H54 (cell line): Measurements from ENCODE around the gene ABCC1.
"Not testable (repeated sequence)": the region's sequence is repeated elsewhere in the genome, so short reads cannot be mapped to it uniquely, and the experiment has no call there.

ENCODE experiments used
- DNase-seq: peaks from one replicate; pipeline ENCODE4 v3.0.0; 2011; ENCODE audit warnings: low spot score, mixed read lengths; ENCODE audit not compliant: insufficient read length
- FAIRE-seq: peaks from 3 replicates; lab custom pipeline; 2011; peaks lifted over from hg19 to GRCh38; lab: Jason Lieb, UNC
- POLR2A ChIP-seq: IDR thresholded peaks from 2 replicates; pipeline ENCODE4 v1.6.1; 2011; ENCODE audit warnings: low read depth, mild to moderate bottlenecking, low read length

Gene ABCC1

GRCh38 chr16:16141784-16142396 is 192.5 kb downstream of the ABCC1 start:
- no peak for DNase-seq
- TF ChIP-seq POLR2A: no peak

GRCh38 chr16:16143038-16143763 is 193.8 kb downstream of the ABCC1 start:
- no peak for FAIRE-seq
- TF ChIP-seq POLR2A: no peak

More at GRCh38 chr16:16141784-16142396, 192.5 kb downstream of the ABCC1 start:
- no peak for FAIRE-seq

GRCh38 chr16:16143931-16144330 is 194.5 kb downstream of the ABCC1 start:
- FAIRE-seq: no peak
- TF ChIP-seq POLR2A: no peak
- no peak for DNase-seq

More at GRCh38 chr16:16143038-16143763, 193.8 kb downstream of the ABCC1 start:
- peak; percentile 35 for DNase-seq

DNA sequence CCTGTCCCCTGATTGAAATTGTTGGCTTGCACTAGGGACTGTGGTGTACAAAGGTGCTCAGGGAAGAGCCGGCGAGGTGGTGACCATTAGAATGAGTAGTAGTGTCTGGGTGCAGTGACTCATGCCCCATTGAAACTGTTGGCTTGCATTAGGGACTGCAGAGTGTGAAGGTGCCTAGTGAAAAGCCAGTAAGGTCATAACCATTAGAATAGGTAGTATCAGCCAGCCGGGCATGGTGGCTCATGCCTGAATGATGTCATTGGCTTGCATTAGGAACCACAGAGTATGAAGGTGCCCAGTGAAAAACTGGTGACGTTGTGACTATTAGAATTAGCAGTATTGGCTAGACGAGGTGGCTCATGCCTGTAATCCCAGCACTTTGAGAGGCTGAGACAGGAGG is 195.0 kb downstream of the ABCC1 start:
- peak; percentile 6 for FAIRE-seq
- DNase-seq: peak; percentile 49
- TF ChIP-seq POLR2A: no peak

- no peak for TF ChIP-seq POLR2A
- no peak for DNase-seq
- FAIRE-seq: no peak
These were observed 195.9 kb downstream of the ABCC1 start for GRCh38 chr16:16145286-16145685.

DNA sequence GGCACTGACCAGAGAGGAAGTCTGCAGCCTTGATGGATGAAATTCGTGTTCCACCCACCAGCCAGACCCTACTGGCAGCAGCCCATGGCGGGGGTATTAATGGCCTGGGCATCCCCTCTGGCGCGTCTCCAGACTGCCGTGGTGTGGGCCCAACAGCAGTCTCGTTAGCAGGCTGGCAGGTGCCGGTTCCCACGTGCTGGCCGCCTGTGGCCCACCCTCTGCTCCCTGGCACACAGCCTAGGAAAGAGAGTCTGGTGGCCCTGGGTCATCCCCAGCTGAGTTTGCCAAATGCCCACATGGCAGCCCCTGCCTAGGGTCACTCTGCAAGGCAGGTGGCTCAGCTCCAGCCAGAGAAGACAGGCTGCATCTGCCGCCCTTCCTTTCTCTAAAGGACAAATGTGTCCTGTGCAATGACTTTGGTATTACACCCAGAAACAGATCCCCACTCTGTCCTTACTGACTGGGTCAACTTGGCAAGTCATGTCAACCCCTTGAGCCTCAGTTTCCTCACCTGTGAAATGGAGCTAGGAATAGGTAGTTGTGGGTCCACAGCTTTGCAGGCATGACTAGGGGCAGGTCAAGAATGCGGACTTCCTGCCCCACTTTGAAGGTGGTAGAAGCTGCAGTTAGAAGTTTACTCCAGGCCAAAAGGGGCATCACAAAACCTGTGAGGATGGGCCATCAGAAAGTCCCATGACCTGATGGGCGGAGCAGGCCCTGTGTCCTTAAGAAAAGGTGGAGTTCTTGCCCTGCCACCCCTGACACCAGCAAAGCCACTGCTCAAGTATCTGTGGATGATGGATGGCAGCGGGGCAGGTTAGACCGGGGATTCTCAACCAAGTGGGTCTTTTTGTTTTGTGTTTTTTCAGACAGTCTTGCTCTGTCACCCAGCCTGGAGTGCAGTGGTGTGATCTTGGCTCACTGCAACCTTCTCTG is 197.2 kb downstream of the ABCC1 start:
- no peak for FAIRE-seq
- TF ChIP-seq POLR2A: no peak

DNA sequence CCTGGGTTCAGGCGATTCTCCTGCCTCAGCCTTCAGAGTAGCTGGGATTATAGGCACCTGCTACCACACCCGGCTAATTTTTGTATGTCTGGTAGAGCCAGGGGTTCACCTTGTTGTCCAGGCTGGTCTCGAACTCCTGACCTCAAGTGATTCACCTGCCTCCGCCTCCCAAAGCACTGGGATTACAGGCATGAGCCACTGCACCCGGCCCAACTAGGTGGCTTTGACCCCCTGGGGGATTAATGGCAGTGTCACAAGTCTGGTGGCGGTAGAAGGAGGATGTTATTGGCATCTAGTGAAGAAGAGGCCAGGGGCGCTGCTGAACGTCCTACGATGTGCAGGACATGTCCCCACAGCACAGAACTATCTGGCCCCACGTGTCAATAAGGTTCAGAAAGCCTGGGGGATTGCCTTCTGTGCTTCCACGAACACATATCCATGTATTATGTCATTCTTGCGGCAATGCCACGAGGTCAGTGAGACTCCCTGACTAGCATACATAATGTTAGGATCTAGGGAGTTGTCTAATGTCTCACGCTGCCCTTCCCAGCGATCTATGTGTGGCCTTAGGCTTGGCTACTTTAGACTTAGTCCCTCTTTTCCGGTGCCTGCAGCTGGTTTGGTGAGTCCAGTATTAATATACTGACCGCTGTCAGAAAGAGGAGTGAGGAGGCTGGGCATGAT is 198.0 kb downstream of the ABCC1 start:
- no peak for TF ChIP-seq POLR2A
- FAIRE-seq: no peak
- DNase-seq: no peak

More for the DNA sequence above, 197.2 kb downstream of the ABCC1 start:
- no peak for DNase-seq

GRCh38 chr16:16148000-16148599 is 198.7 kb downstream of the ABCC1 start:
- not testable (repeated sequence) for FAIRE-seq, DNase-seq

GRCh38 chr16:16148755-16149154 is 199.3 kb downstream of the ABCC1 start:
- DNase-seq: no peak
- TF ChIP-seq POLR2A: no peak
- FAIRE-seq: no peak

DNA sequence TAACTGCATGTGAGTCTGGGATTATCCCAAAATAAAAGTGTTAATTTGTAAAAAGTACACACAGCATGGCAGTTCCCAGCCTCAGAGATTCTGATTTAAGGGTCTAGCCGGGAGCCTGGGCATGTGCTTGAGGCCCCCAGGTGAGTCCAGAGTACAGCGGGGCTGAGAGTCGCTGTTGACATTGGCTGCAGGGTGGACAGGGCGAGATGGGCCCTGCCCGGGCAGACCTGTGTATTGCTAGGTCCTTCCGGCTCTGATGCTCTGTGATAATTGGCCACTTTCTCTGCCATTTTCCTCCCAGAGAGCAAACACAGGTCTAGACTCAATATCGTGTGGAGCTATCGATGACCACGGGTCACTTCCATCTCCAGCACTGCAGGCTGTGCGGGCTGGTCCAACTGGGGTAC is 200.3 kb downstream of the ABCC1 start:
- DNase-seq: no peak
- TF ChIP-seq POLR2A: no peak
- no peak for FAIRE-seq

DNA sequence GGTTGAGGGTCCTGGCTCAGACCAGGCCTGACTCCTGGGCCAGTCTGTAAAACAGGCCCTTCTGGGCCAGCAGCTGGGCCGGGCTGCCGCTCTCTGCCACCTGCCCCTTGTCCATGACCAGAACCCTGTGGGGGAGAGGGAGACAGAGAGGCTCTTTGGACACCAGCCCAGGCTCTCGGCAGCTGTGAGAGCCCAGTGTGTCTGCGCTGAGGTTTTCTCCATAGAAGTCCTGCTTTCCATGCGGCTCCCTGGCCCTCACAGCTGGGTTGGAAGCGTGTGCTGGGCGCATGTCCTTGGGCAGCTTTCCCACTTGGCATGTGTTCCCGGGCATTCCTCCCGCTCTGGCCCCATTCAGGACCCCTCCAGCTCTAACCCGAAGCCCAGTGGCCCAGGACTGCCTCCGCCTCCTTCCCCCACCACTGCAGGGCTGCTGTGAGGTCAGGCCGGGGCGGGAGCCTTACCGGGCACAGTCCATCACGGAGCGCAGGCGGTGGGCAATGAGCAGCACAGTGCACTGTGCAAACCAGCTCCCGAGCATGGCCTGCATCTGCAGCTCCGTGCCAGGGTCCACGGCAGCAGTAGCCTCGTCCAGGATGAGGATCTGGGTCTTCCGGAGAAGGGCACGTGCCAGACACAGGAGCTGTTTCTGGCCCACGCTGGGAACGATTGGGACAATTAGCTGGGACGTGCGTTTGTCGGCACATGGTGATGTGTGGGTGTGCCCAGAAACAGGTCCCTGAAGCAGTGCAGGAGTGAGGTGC is 200.9 kb downstream of the ABCC1 start:
- no peak for DNase-seq
- FAIRE-seq: no peak
- TF ChIP-seq POLR2A: no peak

- FAIRE-seq: no peak
- DNase-seq: no peak
These were observed 201.4 kb downstream of the ABCC1 start for GRCh38 chr16:16150878-16151152.

More at GRCh38 chr16:16150878-16151152, 201.4 kb downstream of the ABCC1 start:
- TF ChIP-seq POLR2A: no peak
